K562 (cell line): Measurements from ENCODE around the gene LOXHD1. TPM values are rescaled to one million over a fixed set of nuclear protein-coding genes. Genes with fewer than 3 reads are reported as not detected.

Experiments
- ATAC-seq: fragments of 200-7000 bp; cut with Tn5 transposase; 3 replicates; pipeline ENCODE4 v1.9.1; 2020; ENCODE audit warnings: moderate library complexity
- BruUV-seq: library from RNA; stranded (reverse); fragments of 400-500 nt; replicated peaks from 2 replicates; lab custom pipeline; 2021; lab: Mats Ljungman, UMichigan
- CTCF ChIA-PET: fragments of 300-600 bp; formaldehyde crosslinking; extraction: SDS; loops from one replicate; lab custom pipeline; 2021; ENCODE audit warnings: low intra/inter-chr PET ratio; lab: Yijun Ruan, JAX
- POLR2A ChIA-PET: fragments of 300-600, 350-650 bp; sonication (Branson Sonifier 250); formaldehyde crosslinking; extraction: SDS; loops from one replicate; lab custom pipeline; 2021; ENCODE audit warnings: antibody characterized with exemption, inconsistent platforms; lab: Yijun Ruan, JAX
- DNase-seq, 4 experiments: peaks; one replicate each; pipeline versions ENCODE4 v3.0.0 to v3.0.0-alpha.2; 2011 to 2018; ENCODE audit warnings: low spot score in 3 of 4, mixed read lengths in 3 of 4; ENCODE audit errors: extremely low read depth in 1 of 4
- FAIRE-seq: peaks from 2 replicates; lab custom pipeline; 2011; peaks lifted over from hg19 to GRCh38; lab: Jason Lieb, UNC
- H2AFZ ChIP-seq: 2 replicates; pipeline ENCODE4 v1.6.0; 2011; ENCODE audit warnings: low read depth, low read length, control low read depth, inconsistent platforms
- H3K27ac ChIP-seq: fragments of 200-600 bp; 3 replicates; pipeline ENCODE4 v1.8.0; 2011; ENCODE audit warnings: low read depth, mild to moderate bottlenecking, control low read depth, inconsistent platforms, low read length, moderate library complexity, mixed read lengths; ENCODE audit errors: extremely low read depth
- H3K27me3 ChIP-seq, 2 experiments: fragments of 300-600 bp in 1 of 2; 2 replicates in 1 of 2; 3 replicates in 1 of 2; pipeline versions ENCODE4 v1.6.0 to v1.8.0; 2011; ENCODE audit warnings: inconsistent platforms in 2 of 2, low read length in 2 of 2, mild to moderate bottlenecking in 1 of 2, mixed read lengths in 1 of 2, moderate library complexity in 1 of 2; ENCODE audit not compliant: control insufficient read depth in 2 of 2, insufficient read depth in 2 of 2
- H3K36me3 ChIP-seq: fragments of 300-600 bp; 3 replicates; pipeline ENCODE4 v1.8.0; 2011; ENCODE audit warnings: mild to moderate bottlenecking, low read length, inconsistent platforms; ENCODE audit not compliant: control insufficient read depth, insufficient read depth
- H3K4me1 ChIP-seq, 2 experiments: fragments of 200-600 bp in 1 of 2; replicated peaks in 1 of 2; 2 replicates in 1 of 2; 3 replicates in 1 of 2; pipeline versions ENCODE4 v1.5.1 to v1.8.0; 2011; ENCODE audit warnings: inconsistent platforms in 2 of 2, low read length in 2 of 2, mild to moderate bottlenecking in 1 of 2, mixed read lengths in 1 of 2, moderate library complexity in 1 of 2; ENCODE audit not compliant: control insufficient read depth in 2 of 2, insufficient read depth in 2 of 2
- H3K4me2 ChIP-seq: 2 replicates; pipeline ENCODE4 v1.6.1; 2011; ENCODE audit warnings: low read length, control low read depth, inconsistent platforms, mixed read lengths; ENCODE audit not compliant: insufficient read depth
- H3K4me3 ChIP-seq: fragments of 200-600 bp; sonication (generic), shearing (Covaris generic); 2 replicates; pipeline ENCODE4 v1.5.1; 2016; ENCODE audit warnings: control low read depth, inconsistent platforms
- H3K79me2 ChIP-seq: fragments of 200-600 bp; 3 replicates; pipeline ENCODE4 v1.8.0; 2011; ENCODE audit warnings: low read length, inconsistent platforms; ENCODE audit not compliant: control insufficient read depth, insufficient read depth
- H3K9ac ChIP-seq, 2 experiments: 2 replicates each; pipeline versions ENCODE4 v1.6.0 to v1.6.1; 2011; ENCODE audit warnings: low read depth in 2 of 2, low read length in 2 of 2, control low read depth in 1 of 2, inconsistent platforms in 1 of 2, mild to moderate bottlenecking in 1 of 2, mixed read lengths in 1 of 2; ENCODE audit not compliant: insufficient read depth in 1 of 2
- H3K9me1 ChIP-seq: one replicate; pipeline ENCODE4 v1.6.0; 2011; ENCODE audit warnings: inconsistent platforms, mild to moderate bottlenecking, low read length, moderate library complexity; ENCODE audit not compliant: control insufficient read depth, insufficient read depth
- H3K9me3 ChIP-seq: replicated peaks from 2 replicates; pipeline ENCODE4 v1.5.1; 2011; ENCODE audit warnings: low read depth, low read length, inconsistent platforms; ENCODE audit not compliant: control insufficient read depth, insufficient read depth
- H4K20me1 ChIP-seq: replicated peaks from 2 replicates; pipeline ENCODE4 v1.6.1; 2011; ENCODE audit warnings: low read length, inconsistent platforms, mixed read lengths; ENCODE audit not compliant: control insufficient read depth, insufficient read depth
- ETS1 ChIP-seq: conservative IDR thresholded peaks from 2 replicates; pipeline ENCODE4 v1.6.1; 2011; ENCODE audit warnings: low read depth, mild to moderate bottlenecking, low read length; ENCODE audit not compliant: control insufficient read depth
- EWSR1 ChIP-seq: fragments of 450-650 bp; IDR thresholded peaks from 2 replicates; pipeline ENCODE4 v1.6.1; 2018; ENCODE audit warnings: borderline replicate concordance, mild to moderate bottlenecking, low read depth, moderate library complexity; ENCODE audit not compliant: partially characterized antibody
- GABPB2 ChIP-seq: fragments of 250-450 bp; sonication (Bioruptor Pico); conservative IDR thresholded peaks from 2 replicates; pipeline ENCODE4 v1.5.1; 2021; ENCODE audit warnings: mild to moderate bottlenecking
- GATAD2A ChIP-seq: fragments of 450-650 bp; IDR thresholded peaks from 2 replicates; pipeline ENCODE4 v1.6.1; 2017
- HINFP ChIP-seq: fragments of 450-650 bp; conservative IDR thresholded peaks from 2 replicates; pipeline ENCODE4 v1.6.1; 2016; ENCODE audit warnings: missing genetic modification characterization, low read depth, mild to moderate bottlenecking, control low read depth, missing compliant biosample characterization
- KLF16 ChIP-seq: IDR thresholded peaks from 2 replicates; pipeline ENCODE4 v1.6.1; 2016; ENCODE audit warnings: antibody characterized with exemption
- POLR2G ChIP-seq: fragments of 200-400 bp; formaldehyde crosslinking; IDR thresholded peaks from 2 replicates; pipeline ENCODE4 v1.6.1; 2017; ENCODE audit warnings: low read depth, mild to moderate bottlenecking, antibody characterized with exemption, low read length, moderate library complexity
- RHOXF2B ChIP-seq: fragments of 250-450 bp; sonication (Bioruptor Pico); conservative IDR thresholded peaks from 2 replicates; pipeline ENCODE4 v1.5.1; 2021
- SIRT6 ChIP-seq: IDR thresholded peaks from one replicate; pipeline ENCODE4 v1.6.1; 2012; ENCODE audit warnings: low read depth, mild to moderate bottlenecking, control low read depth, inconsistent platforms, low read length, moderate library complexity
- ZNF695 ChIP-seq: fragments of 450-650 bp; formaldehyde crosslinking; IDR thresholded peaks from 2 replicates; pipeline ENCODE4 v1.4.0; 2020; ENCODE audit warnings: mild to moderate bottlenecking, moderate library complexity
- ZNF79 ChIP-seq: fragments of 250-450 bp; sonication (Bioruptor Pico); IDR thresholded peaks from 2 replicates; pipeline ENCODE4 v1.4.0; 2020; ENCODE audit warnings: low read depth, mild to moderate bottlenecking, moderate library complexity
- WGBS: fragments of 100-300 bp; shearing (Covaris generic); methylation state at CpG from one replicate; pipeline ENCODE4 v1.1.6; 2016; ENCODE audit warnings: low coverage, mixed read lengths; ENCODE audit not compliant: insufficient coverage; ENCODE audit errors: missing lambda C conversion rate; 5-methylcytosine and 5-hydroxymethylcytosine counted together
- in situ Hi-C: fragments of 300-500 bp; cut with MboI; formaldehyde crosslinking; loops from 4 replicates; pipeline ENCODE4 v1.15.0; 2018; ENCODE audit warnings: inconsistent platforms, mixed read lengths
- intact Hi-C: fragments of 100-400 bp; cut with micrococcal nuclease; formaldehyde crosslinking; loops from 2 replicates; pipeline ENCODE4 v1.14.2; 2022
- polyA plus RNA-seq, 8 experiments: library from polyadenylated mRNA; depleted of rRNA in 4 of 8; stranded (reverse) in 5 of 8; unstranded in 3 of 8; fragments of >200 nt; fragmentation: Nextera tagmentation in 2 of 8; fragmentation: Illumina TruSeq in 1 of 8; extraction: Ambion mirVana in 2 of 8; extraction: Trizol in 1 of 8; gene quantifications; 2 replicates each; pipeline versions ENCODE4 v1.2.1 to v1.2.3, GENCODE V29; 2011 to 2014; ENCODE audit warnings: inconsistent platforms in 1 of 8, missing spikeins in 1 of 8
- total RNA-seq, 7 experiments: library from RNA; depleted of rRNA in 6 of 7; stranded (reverse); fragments of >200 nt in 6 of 7; fragmentation: Illumina TruSeq in 2 of 7; extraction: Trizol in 2 of 7; gene quantifications; 2 replicates each; pipeline versions ENCODE4 v1.2.1 to v1.2.3, GENCODE V29; 2011 to 2021; ENCODE audit warnings: low replicate concordance in 1 of 7
- TF ChIP-seq, protein P1 (sequence below): fragments of 250-450 bp; sonication (Bioruptor Pico); IDR thresholded peaks from 2 replicates; pipeline ENCODE4 v1.9.0; 2021; ENCODE audit warnings: mild to moderate bottlenecking
- TF ChIP-seq, protein P2 (sequence below): sonication (generic); formaldehyde crosslinking; IDR thresholded peaks from 2 replicates; pipeline ENCODE4 v1.8.0; 2022; ENCODE audit warnings: mild to moderate bottlenecking, missing genetic modification reagents
- TF ChIP-seq, protein P3 (sequence below): fragments of 450-650 bp; formaldehyde crosslinking; conservative IDR thresholded peaks from 2 replicates; pipeline ENCODE4 v1.4.0; 2022; ENCODE audit warnings: mild to moderate bottlenecking, missing genetic modification characterization

LOXHD1 gene
- total and polyA plus RNA-seq, 9 of the 15 experiments (the other 6 are each of a cell fraction or from before 2014, with no cell fraction given) = not detected

- H3K4me3 ChIP-seq = no peak overlapping the region
- BruUV-seq = no TSS peak
- H4K20me1 ChIP-seq = no peaks in the 10 kb centered on the region
- H3K36me3 ChIP-seq = no peaks in the 10 kb centered on the region
- no peak overlapping the region for H3K27ac ChIP-seq
- H3K4me1 ChIP-seq = peaks cover 0 to 5% of the 10 kb centered on the region in 2 experiments; a peak in 2 of 5 replicates
- no peaks in the 10 kb centered on the region for H3K79me2 ChIP-seq
- no peak overlapping the region for H2AFZ ChIP-seq
- H3K9ac ChIP-seq = no peak overlapping the region
- no peaks in the 10 kb centered on the region for H3K9me3 ChIP-seq
- in situ Hi-C loops = no loop called here
- FAIRE-seq = no peak
- WGBS = 0% methylated on average over 5 of the region's 5 CpGs
- intact Hi-C loops = loop anchor here (10.0 kb wide), 1 partner anchor 70 kb away; no protein-coding TSS in a partner anchor
- no peaks in the 10 kb centered on the region for H3K9me1 ChIP-seq
- ATAC-seq = no peak
- no peaks in the 10 kb centered on the region; a peak in 1 of 5 replicates for H3K27me3 ChIP-seq
- CTCF ChIA-PET = no interaction called here
- POLR2A ChIA-PET = no interaction called here
- H3K4me2 ChIP-seq = no peak overlapping the region
- DNase-seq = no peak
- no peak for TF ChIP-seq SIRT6
- no peak for TF ChIP-seq HINFP (tag)
- no peak for TF ChIP-seq GATAD2A
- TF ChIP-seq, protein P1, sequence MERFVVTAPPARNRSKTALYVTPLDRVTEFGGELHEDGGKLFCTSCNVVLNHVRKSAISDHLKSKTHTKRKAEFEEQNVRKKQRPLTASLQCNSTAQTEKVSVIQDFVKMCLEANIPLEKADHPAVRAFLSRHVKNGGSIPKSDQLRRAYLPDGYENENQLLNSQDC (CRISPR knock-in tag) = no peak
- TF ChIP-seq ZNF79 = no peak
- no peak for TF ChIP-seq POLR2G
- TF ChIP-seq EWSR1 = no peak
- no peak for TF ChIP-seq GABPB2 (CRISPR knock-in tag)
- TF ChIP-seq, protein P2, sequence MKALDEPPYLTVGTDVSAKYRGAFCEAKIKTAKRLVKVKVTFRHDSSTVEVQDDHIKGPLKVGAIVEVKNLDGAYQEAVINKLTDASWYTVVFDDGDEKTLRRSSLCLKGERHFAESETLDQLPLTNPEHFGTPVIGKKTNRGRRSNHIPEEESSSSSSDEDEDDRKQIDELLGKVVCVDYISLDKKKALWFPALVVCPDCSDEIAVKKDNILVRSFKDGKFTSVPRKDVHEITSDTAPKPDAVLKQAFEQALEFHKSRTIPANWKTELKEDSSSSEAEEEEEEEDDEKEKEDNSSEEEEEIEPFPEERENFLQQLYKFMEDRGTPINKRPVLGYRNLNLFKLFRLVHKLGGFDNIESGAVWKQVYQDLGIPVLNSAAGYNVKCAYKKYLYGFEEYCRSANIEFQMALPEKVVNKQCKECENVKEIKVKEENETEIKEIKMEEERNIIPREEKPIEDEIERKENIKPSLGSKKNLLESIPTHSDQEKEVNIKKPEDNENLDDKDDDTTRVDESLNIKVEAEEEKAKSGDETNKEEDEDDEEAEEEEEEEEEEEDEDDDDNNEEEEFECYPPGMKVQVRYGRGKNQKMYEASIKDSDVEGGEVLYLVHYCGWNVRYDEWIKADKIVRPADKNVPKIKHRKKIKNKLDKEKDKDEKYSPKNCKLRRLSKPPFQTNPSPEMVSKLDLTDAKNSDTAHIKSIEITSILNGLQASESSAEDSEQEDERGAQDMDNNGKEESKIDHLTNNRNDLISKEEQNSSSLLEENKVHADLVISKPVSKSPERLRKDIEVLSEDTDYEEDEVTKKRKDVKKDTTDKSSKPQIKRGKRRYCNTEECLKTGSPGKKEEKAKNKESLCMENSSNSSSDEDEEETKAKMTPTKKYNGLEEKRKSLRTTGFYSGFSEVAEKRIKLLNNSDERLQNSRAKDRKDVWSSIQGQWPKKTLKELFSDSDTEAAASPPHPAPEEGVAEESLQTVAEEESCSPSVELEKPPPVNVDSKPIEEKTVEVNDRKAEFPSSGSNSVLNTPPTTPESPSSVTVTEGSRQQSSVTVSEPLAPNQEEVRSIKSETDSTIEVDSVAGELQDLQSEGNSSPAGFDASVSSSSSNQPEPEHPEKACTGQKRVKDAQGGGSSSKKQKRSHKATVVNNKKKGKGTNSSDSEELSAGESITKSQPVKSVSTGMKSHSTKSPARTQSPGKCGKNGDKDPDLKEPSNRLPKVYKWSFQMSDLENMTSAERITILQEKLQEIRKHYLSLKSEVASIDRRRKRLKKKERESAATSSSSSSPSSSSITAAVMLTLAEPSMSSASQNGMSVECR (CRISPR knock-in tag) = no peak
- TF ChIP-seq RHOXF2B (CRISPR knock-in tag) = no peak
- no peak for TF ChIP-seq ETS1
- TF ChIP-seq ZNF695 (CRISPR knock-in tag) = no peak
- TF ChIP-seq, protein P3, sequence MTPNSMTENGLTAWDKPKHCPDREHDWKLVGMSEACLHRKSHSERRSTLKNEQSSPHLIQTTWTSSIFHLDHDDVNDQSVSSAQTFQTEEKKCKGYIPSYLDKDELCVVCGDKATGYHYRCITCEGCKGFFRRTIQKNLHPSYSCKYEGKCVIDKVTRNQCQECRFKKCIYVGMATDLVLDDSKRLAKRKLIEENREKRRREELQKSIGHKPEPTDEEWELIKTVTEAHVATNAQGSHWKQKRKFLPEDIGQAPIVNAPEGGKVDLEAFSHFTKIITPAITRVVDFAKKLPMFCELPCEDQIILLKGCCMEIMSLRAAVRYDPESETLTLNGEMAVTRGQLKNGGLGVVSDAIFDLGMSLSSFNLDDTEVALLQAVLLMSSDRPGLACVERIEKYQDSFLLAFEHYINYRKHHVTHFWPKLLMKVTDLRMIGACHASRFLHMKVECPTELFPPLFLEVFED (CRISPR knock-in tag) = no peak
- no peak for TF ChIP-seq KLF16
Measured at GRCh38 chr18:46625069-46625468, 32.0 kb downstream of the LOXHD1 start.
